B cell (primary cell): ENCODE data around the gene ZNF787. TPM values are rescaled to one million over a fixed set of nuclear protein-coding genes. Genes with fewer than 3 reads are reported as not detected.

Experiments
- ATAC-seq: fragments of 200-7000 bp; cut with Tn5 transposase; one replicate; pipeline ENCODE4 v1.10.0; 2021; ENCODE audit warnings: low read depth, mild to moderate bottlenecking, moderate number of reproducible peaks, moderate library complexity
- CTCF ChIA-PET: fragments of 350-600 bp; sonication (Branson Sonifier 250); formaldehyde crosslinking; loops from one replicate; lab custom pipeline; 2021; ENCODE audit warnings: antibody characterized with exemption, inconsistent platforms; lab: Charles Lee
- POLR2A ChIA-PET: fragments of 350-600 bp; sonication (Branson Sonifier 250); formaldehyde crosslinking; loops from one replicate; lab custom pipeline; 2021; ENCODE audit warnings: antibody characterized with exemption; lab: Charles Lee
- DNase-seq: peaks from one replicate; pipeline ENCODE4 v3.0.0; 2013
- H2AFZ ChIP-seq: 2 replicates; pipeline ENCODE4 v1.6.1; 2012; ENCODE audit warnings: mild to moderate bottlenecking, low read depth, low read length; ENCODE audit not compliant: insufficient read depth, poor library complexity, severe bottlenecking
- H3K27ac ChIP-seq, 2 donors: 1 replicate in 1 of 2; 2 replicates in 1 of 2; pipeline ENCODE4 v1.5.1; 2012 to 2013; ENCODE audit warnings: low read length in 2 of 2, mild to moderate bottlenecking in 2 of 2, moderate library complexity in 1 of 2
- H3K27me3 ChIP-seq, 4 experiments: fragments of 200-600 bp in 1 of 4; sonication (generic) in 1 of 4; replicated peaks in 1 of 4; 1 replicate in 2 of 4; 2 replicates in 2 of 4; pipeline versions ENCODE4 v1.6.1 to v1.7.0; 2013 to 2016; ENCODE audit warnings: low read length in 3 of 4, mild to moderate bottlenecking in 2 of 4, mixed read lengths in 1 of 4, moderate library complexity in 1 of 4; ENCODE audit not compliant: insufficient read depth in 4 of 4, control insufficient read depth in 3 of 4; ENCODE audit errors: control extremely low read depth in 1 of 4
- H3K36me3 ChIP-seq, 2 experiments: replicated peaks in 1 of 2; 1 replicate in 1 of 2; 2 replicates in 1 of 2; pipeline versions ENCODE4 v1.6.1 to v1.7.1; 2013; ENCODE audit warnings: low read length in 1 of 2; ENCODE audit not compliant: insufficient read depth in 2 of 2, control insufficient read depth in 1 of 2; ENCODE audit errors: control extremely low read depth in 1 of 2, extremely low read depth in 1 of 2
- H3K4me1 ChIP-seq, 2 donors: fragments of 200-600 bp in 1 of 2; sonication (generic) in 1 of 2; 1 replicate in 1 of 2; 2 replicates in 1 of 2; pipeline versions ENCODE4 v1.5.1 to v1.6.1; 2013 to 2017; ENCODE audit warnings: low read length in 2 of 2; ENCODE audit not compliant: control insufficient read depth in 2 of 2, insufficient read depth in 2 of 2
- H3K4me2 ChIP-seq: replicated peaks from 2 replicates; pipeline ENCODE3; 2012; ENCODE audit warnings: mild to moderate bottlenecking, low read depth, low read length; ENCODE audit not compliant: poor library complexity, severe bottlenecking
- H3K4me3 ChIP-seq, 5 experiments: fragments of 200-600 bp in 1 of 5; sonication (generic) in 1 of 5; 1 replicate in 3 of 5; 2 replicates in 2 of 5; pipeline versions ENCODE4 v1.5.1 to v1.7.0; 2011 to 2016; ENCODE audit warnings: low read length in 4 of 5, mild to moderate bottlenecking in 4 of 5, low read depth in 2 of 5, control low read depth in 1 of 5, moderate library complexity in 1 of 5; ENCODE audit not compliant: insufficient read depth in 1 of 5; ENCODE audit errors: control extremely low read depth in 1 of 5, extremely low read depth in 1 of 5
- H3K79me2 ChIP-seq: fragments of 200-600 bp; sonication (generic); one replicate; pipeline ENCODE4 v1.6.0; 2016; ENCODE audit warnings: low read length; ENCODE audit not compliant: control insufficient read depth, insufficient read depth
- H3K9ac ChIP-seq: fragments of 200-600 bp; sonication (generic); 2 replicates; pipeline ENCODE4 v1.6.1; 2017; ENCODE audit warnings: mild to moderate bottlenecking, low read length, moderate library complexity
- H3K9me3 ChIP-seq, 3 donors: one replicate each; pipeline versions ENCODE4 v1.6.1 to v1.7.1; 2013; ENCODE audit warnings: low read length in 2 of 3; ENCODE audit not compliant: control insufficient read depth in 2 of 3, insufficient read depth in 1 of 3; ENCODE audit errors: control extremely low read depth in 1 of 3
- H4K20me1 ChIP-seq: 2 replicates; pipeline ENCODE4 v1.6.0; 2012; ENCODE audit warnings: mild to moderate bottlenecking, low read length; ENCODE audit not compliant: insufficient read depth, control insufficient read depth, poor library complexity, severe bottlenecking
- H3K27ac Mint-ChIP-seq: one replicate; pipeline ENCODE4 v1.8.0; 2021; ENCODE audit warnings: mixed read lengths
- H3K27me3 Mint-ChIP-seq: one replicate; pipeline ENCODE4 v1.8.0; 2021; ENCODE audit warnings: mixed read lengths
- H3K4me1 Mint-ChIP-seq: one replicate; pipeline ENCODE4 v1.8.0; 2021; ENCODE audit warnings: mixed read lengths
- H3K4me3 Mint-ChIP-seq: one replicate; pipeline ENCODE4 v1.8.0; 2021; ENCODE audit warnings: mixed read lengths
- H3K9me3 Mint-ChIP-seq: one replicate; pipeline ENCODE4 v1.8.0; 2022; ENCODE audit warnings: mixed read lengths; ENCODE audit not compliant: insufficient read depth
- CTCF ChIP-seq: fragments of 200-600 bp; IDR thresholded peaks from one replicate; pipeline ENCODE4 v1.8.0; 2022; ENCODE audit warnings: antibody characterized with exemption, mild to moderate bottlenecking
- EZH2 ChIP-seq: IDR thresholded peaks from 2 replicates; pipeline ENCODE4 v1.6.1; 2012; ENCODE audit warnings: borderline replicate concordance, low read depth, mild to moderate bottlenecking, moderate library complexity, low read length; ENCODE audit not compliant: insufficient read depth, poor library complexity, severe bottlenecking
- WGBS: methylation state at CpG from one replicate; pipeline ENCODE4 v1.1.5; 2013; ENCODE audit warnings: missing lambda C conversion rate; ENCODE audit not compliant: insufficient coverage; 5-methylcytosine and 5-hydroxymethylcytosine counted together
- intact Hi-C: fragments of 100-400 bp; cut with micrococcal nuclease; formaldehyde crosslinking; loops from one replicate; pipeline ENCODE4 v1.10.0; 2022
- polyA plus RNA-seq: library from polyadenylated mRNA; depleted of rRNA; stranded (reverse); fragments of >200 nt; gene quantifications from 2 replicates; pipeline ENCODE4 v1.2.3, GENCODE V29; 2012
- total RNA-seq, 2 donors: library from RNA; stranded (reverse); fragments of 120-200 nt in 1 of 2; gene quantifications; 1 replicate in 1 of 2; 2 replicates in 1 of 2; pipeline versions ENCODE4 v1.2.3 to v1.2.4, GENCODE V29; 2013 to 2022

ZNF787 gene
- total and polyA plus RNA-seq, 2 donors (not counting 1 experiment from before 2014, with no cell fraction given) = 19.6 to 47.9 TPM

DNA sequence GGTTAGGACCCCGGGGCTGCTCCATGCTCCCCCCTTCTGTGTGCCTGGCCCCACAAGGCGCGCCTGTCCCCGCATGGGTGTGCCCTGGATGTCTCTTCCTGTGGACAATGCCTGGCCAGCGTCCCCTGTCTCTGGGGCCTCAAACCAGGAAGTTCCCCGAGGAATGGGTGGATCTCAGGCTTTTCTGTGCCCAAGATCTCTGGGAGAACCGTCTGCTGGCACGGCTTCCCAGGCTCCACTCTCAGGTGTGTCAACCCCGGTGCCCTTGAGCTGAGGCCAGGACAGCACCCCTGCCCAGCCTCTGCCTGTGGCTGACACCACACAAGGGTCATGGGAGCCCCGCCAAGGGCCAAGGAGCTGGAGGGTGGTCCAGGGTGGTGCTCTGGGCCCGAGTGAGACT, 35.7 kb upstream of the ZNF787 start:
- no peak overlapping the region for H3K4me3 ChIP-seq
- peaks cover 0 to 31% of the 10 kb centered on the region in 2 experiments for H3K36me3 ChIP-seq
- H3K79me2 ChIP-seq = no peaks in the 10 kb centered on the region
- Mint-ChIP-seq H3K4me1 (no peaks in the 10 kb centered on the region), H3K27me3 (no peaks in the 10 kb centered on the region), H3K27ac (no peak overlapping the region), H3K9me3 (no peaks in the 10 kb centered on the region), H3K4me3 (no peak overlapping the region)
- no peaks in the 10 kb centered on the region for H3K4me1 ChIP-seq
- no peak for ATAC-seq
- ChIA-PET CTCF (interaction anchor here (1.5 kb wide), 1 partner anchor 76 kb away, joined by 5 read pairs; no protein-coding TSS in a partner anchor), POLR2A (no interaction called here)
- intact Hi-C loops = no loop called here
- peaks cover 17% of the 10 kb centered on the region for H4K20me1 ChIP-seq
- no peak for TF ChIP-seq CTCF
- TF ChIP-seq EZH2 = no peak
- H3K27ac ChIP-seq = no peak overlapping the region
- H3K9ac ChIP-seq = no peak overlapping the region
- no peaks in the 10 kb centered on the region for H3K9me3 ChIP-seq
- H3K4me2 ChIP-seq = no peak overlapping the region
- H2AFZ ChIP-seq = no peak overlapping the region
- H3K27me3 ChIP-seq = no peaks in the 10 kb centered on the region
- 98% methylated on average over 11 of the region's 11 CpGs for WGBS
- no peak for DNase-seq

GRCh38 chr19:56155124-56155687, 34.1 kb upstream of the ZNF787 start:
- H3K4me1 ChIP-seq = no peaks in the 10 kb centered on the region

More at GRCh38 chr19:56155124-56155687, 34.1 kb upstream of the ZNF787 start:
- Histone ChIP-seq H2AFZ (no peak overlapping the region), H3K79me2 (peaks cover 4% of the 10 kb centered on the region), H3K9ac (no peak overlapping the region), H3K27me3 (no peaks in the 10 kb centered on the region), H3K27ac (no peak overlapping the region), H3K4me2 (no peak overlapping the region), H3K36me3 (peaks cover 0 to 26% of the 10 kb centered on the region in 2 experiments), H4K20me1 (peaks cover 17% of the 10 kb centered on the region), H3K9me3 (no peaks in the 10 kb centered on the region), H3K4me3 (no peak overlapping the region)
- POLR2A ChIA-PET = interaction anchor here (0.5 kb wide), 1 partner anchor 25 kb away, joined by 11 read pairs; no protein-coding TSS in a partner anchor
- H3K27me3 Mint-ChIP-seq = no peaks in the 10 kb centered on the region
- H3K9me3 Mint-ChIP-seq = no peaks in the 10 kb centered on the region
- DNase-seq (no peak), ATAC-seq (no peak)
- H3K4me3 Mint-ChIP-seq = no peak overlapping the region
- WGBS = 93% methylated on average over 16 of the region's 17 CpGs
- intact Hi-C loops = no loop called here
- TF ChIP-seq CTCF = no peak
- TF ChIP-seq EZH2 = no peak
- no peaks in the 10 kb centered on the region for H3K4me1 Mint-ChIP-seq
- no peak overlapping the region for H3K27ac Mint-ChIP-seq
- CTCF ChIA-PET = interaction anchor here (0.7 to 1.3 kb wide), 5 partner anchors 17 to 98 kb away, joined by 3 to 6 read pairs (median 4); no protein-coding TSS in a partner anchor
